T-cell (primary cell): ENCODE data around the gene VSIR. TPM values are rescaled to one million over a fixed set of nuclear protein-coding genes. Genes with fewer than 3 reads are reported as not detected.

Experiments used
- ATAC-seq, 4 experiments: fragments of 200-7000 bp in 3 of 4; fragments of 150-1000 bp in 1 of 4; cut with Tn5 transposase; replicated peaks in 1 of 4; 1 replicate in 3 of 4; 2 replicates in 1 of 4; pipeline ENCODE4 v1.10.0; 2021; ENCODE audit warnings: moderate library complexity in 3 of 4, mild to moderate bottlenecking in 2 of 4, moderate number of reproducible peaks in 1 of 4
- CTCF ChIA-PET, 2 donors: fragments of 300-600 bp; sonication (Branson Sonifier 250); formaldehyde crosslinking; loops; one replicate each; lab custom pipeline; 2022; ENCODE audit warnings: antibody characterized with exemption in 2 of 2; lab: Charles Lee
- POLR2A ChIA-PET, 2 donors: fragments of 300-600 bp; sonication (Branson Sonifier 250); formaldehyde crosslinking; loops; one replicate each; lab custom pipeline; 2022; ENCODE audit warnings: antibody characterized with exemption in 2 of 2; lab: Charles Lee
- DNase-seq, 35 experiments: peaks; one replicate each; pipeline versions ENCODE4 v3.0.0 to v3.0.0-alpha.2; 2013 to 2023
- H3K27ac ChIP-seq: one replicate; pipeline ENCODE4 v1.5.1; 2013; ENCODE audit warnings: low read length
- H3K27me3 ChIP-seq, 2 experiments: replicated peaks in 1 of 2; 1 replicate in 1 of 2; 2 replicates in 1 of 2; pipeline versions ENCODE4 v1.6.1 to v1.7.0; 2013; ENCODE audit warnings: low read length in 1 of 2, mixed read lengths in 1 of 2; ENCODE audit not compliant: control insufficient read depth in 2 of 2, insufficient read depth in 2 of 2; ENCODE audit errors: extremely low read depth in 1 of 2
- H3K36me3 ChIP-seq, 2 donors: 1 replicate in 1 of 2; 2 replicates in 1 of 2; pipeline versions ENCODE4 v1.6.1 to v1.7.0; 2013; ENCODE audit warnings: low read length in 1 of 2; ENCODE audit not compliant: control insufficient read depth in 2 of 2, insufficient read depth in 1 of 2; ENCODE audit errors: extremely low read depth in 1 of 2
- H3K4me1 ChIP-seq, 2 experiments: 1 replicate in 1 of 2; 2 replicates in 1 of 2; pipeline versions ENCODE4 v1.6.1 to v1.7.0; 2013; ENCODE audit warnings: low read length in 2 of 2, mixed read lengths in 1 of 2; ENCODE audit not compliant: insufficient read depth in 2 of 2, control insufficient read depth in 1 of 2; ENCODE audit errors: extremely low read depth in 1 of 2
- H3K4me3 ChIP-seq, 2 donors: 1 replicate in 1 of 2; 2 replicates in 1 of 2; pipeline versions ENCODE4 v1.5.1 to v1.7.0; 2013; ENCODE audit warnings: mild to moderate bottlenecking in 2 of 2, low read length in 1 of 2, moderate library complexity in 1 of 2; ENCODE audit not compliant: control insufficient read depth in 1 of 2; ENCODE audit errors: extremely low read depth in 1 of 2
- H3K9me3 ChIP-seq: 2 replicates; pipeline ENCODE4 v1.7.0; 2013
- H3K27ac Mint-ChIP-seq, 2 donors: one replicate each; pipeline ENCODE4 v1.8.0; 2020 to 2021; ENCODE audit warnings: mild to moderate bottlenecking in 2 of 2, mixed read lengths in 2 of 2
- H3K27me3 Mint-ChIP-seq, 2 donors: one replicate each; pipeline ENCODE4 v1.8.0; 2021 to 2022; ENCODE audit warnings: mixed read lengths in 2 of 2
- H3K36me3 Mint-ChIP-seq: one replicate; pipeline ENCODE4 v1.8.0; 2021; ENCODE audit warnings: mixed read lengths
- H3K4me1 Mint-ChIP-seq, 3 donors: one replicate each; pipeline ENCODE4 v1.8.0; 2020 to 2022; ENCODE audit warnings: mixed read lengths in 3 of 3, mild to moderate bottlenecking in 1 of 3
- H3K4me3 Mint-ChIP-seq, 3 donors: one replicate each; pipeline ENCODE4 v1.8.0; 2020 to 2022; ENCODE audit warnings: mild to moderate bottlenecking in 3 of 3, mixed read lengths in 3 of 3, moderate library complexity in 3 of 3
- H3K9me3 Mint-ChIP-seq, 3 donors: one replicate each; pipeline ENCODE4 v1.8.0; 2020 to 2022; ENCODE audit warnings: mixed read lengths in 3 of 3
- WGBS: methylation state at CpG from one replicate; pipeline ENCODE4 v1.1.5; 2013; ENCODE audit warnings: missing lambda C conversion rate; ENCODE audit not compliant: insufficient coverage; 5-methylcytosine and 5-hydroxymethylcytosine counted together
- total RNA-seq, 35 experiments: library from RNA in 6 of 35; stranded (reverse) in 6 of 35; fragments of 120-200 nt in 1 of 35; gene quantifications; one replicate each; pipeline versions ENCODE4 v1.2.1 to v1.2.4 and lab custom pipeline; 2013 to 2026

Gene VSIR
- total RNA-seq, 5 donors from 2014 or later (not counting 1 experiment from before 2014, with no cell fraction given) = 81.4 to 134 (median 98.3) TPM

DNA sequence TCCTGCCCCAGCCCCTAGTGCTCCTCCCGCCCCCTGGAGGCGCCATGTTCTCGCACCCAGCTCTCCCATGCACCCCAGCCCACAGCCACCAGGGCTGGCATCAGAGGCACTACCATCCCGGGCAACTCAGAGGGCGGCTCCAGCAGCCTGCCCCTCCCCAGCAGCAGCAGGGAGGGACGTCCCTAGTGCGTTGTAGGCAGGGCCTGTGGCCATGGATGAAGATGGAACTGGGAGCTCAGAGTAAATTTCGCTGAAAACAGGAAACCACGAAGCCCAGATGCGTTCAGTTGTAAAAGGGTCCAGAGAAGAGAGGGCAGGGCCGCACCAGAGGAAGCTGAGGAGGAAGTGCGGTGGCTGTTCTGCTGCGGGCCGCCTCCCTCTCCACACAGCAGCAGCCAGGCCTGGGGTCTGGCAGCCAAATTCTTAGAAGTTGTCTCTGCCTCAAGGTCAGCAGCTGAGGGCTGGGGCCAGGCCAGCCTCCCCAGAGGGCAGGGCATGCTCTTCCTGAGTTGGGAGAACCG is 24.6 kb downstream of the VSIR start:
- Histone ChIP-seq H3K27ac (peak overlapping the region; percentile 93), H3K9me3 (no peaks in the 10 kb centered on the region), H3K27me3 (no peaks in the 10 kb centered on the region), H3K4me3 (peak overlapping the region; percentile 3 to 8), H3K4me1 (peaks cover 87 to 100% of the 10 kb centered on the region in 2 experiments), H3K36me3 (peaks cover 9 to 43% of the 10 kb centered on the region in 2 donors)
- peaks cover 21% of the 10 kb centered on the region for H3K36me3 Mint-ChIP-seq
- ChIA-PET CTCF (interaction anchor here in 1 of 2 donors (1.0 to 1.5 kb wide), 10 partner anchors 9 to 430 kb away, joined by 3 to 9 read pairs (median 5); partner anchors contain the start of genes SLC29A3 and VSIR), POLR2A (interaction anchor here in 1 of 2 donors (0.6 to 1.0 kb wide), 3 partner anchors 9 to 98 kb away, joined by 3 to 8 read pairs (median 3); no protein-coding TSS in a partner anchor)
- peak overlapping the region; percentile 67 to 80 (median 71) for H3K4me3 Mint-ChIP-seq
- H3K9me3 Mint-ChIP-seq = no peaks in the 10 kb centered on the region
- 0% methylated on average over 8 of the region's 15 CpGs for WGBS
- DNase-seq (peak; percentile 62 to 93 (median 79)), ATAC-seq (peak; percentile 84 to 88 (median 84))
- no peaks in the 10 kb centered on the region for H3K27me3 Mint-ChIP-seq
- H3K4me1 Mint-ChIP-seq = peaks cover 92 to 97% (median 97%) of the 10 kb centered on the region in 3 donors
- peak overlapping the region; percentile 99 to 100 for H3K27ac Mint-ChIP-seq

DNA sequence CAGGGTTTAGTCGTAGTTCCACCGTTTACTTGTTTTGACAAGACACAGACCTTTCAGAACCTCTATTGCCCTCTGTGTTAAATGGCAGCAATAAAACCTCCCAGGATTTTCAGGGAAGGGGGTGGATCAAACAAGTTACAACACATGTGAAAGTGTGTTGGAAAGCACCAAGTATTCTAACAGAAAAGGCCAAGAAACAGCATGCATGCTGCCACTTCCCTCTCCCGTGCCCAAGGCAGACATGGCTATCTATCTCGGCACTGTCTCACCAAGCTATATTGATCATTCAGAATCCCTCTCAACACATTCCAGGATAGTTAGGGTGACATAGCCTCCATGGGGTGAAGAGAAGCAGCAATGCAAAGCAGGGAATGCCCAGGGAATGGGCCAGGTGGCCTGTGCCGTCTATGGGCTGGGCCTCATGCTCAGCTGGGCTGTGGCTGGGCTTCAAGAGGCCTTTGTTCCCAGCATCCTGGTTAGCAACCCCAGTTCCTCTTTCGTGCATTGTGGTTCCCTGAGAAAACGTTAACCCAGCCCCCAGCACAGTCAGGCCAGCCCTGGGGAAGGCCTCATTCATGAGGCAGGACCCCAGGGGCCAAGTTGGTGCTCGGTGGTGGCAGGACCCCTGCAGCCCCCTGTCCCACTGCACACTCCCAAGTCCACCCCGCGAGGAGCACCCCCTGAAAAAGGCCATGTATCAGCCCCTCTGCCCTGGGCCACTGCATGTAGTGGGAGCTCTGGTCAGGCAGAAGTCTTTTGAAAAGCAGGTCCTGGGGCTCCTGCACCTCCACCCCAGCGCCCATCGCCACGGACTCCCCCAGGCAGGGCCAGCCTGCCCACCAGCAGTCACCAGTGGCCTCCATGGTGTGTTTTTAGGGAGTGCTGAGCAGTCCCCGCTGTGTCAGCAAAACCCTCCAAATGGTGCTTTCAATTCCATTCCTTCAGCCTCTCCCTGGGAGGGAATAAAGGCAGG is 25.5 kb downstream of the VSIR start:
- ATAC-seq = no peak
- CTCF ChIA-PET = interaction anchor here in 1 of 2 donors (1.0 to 1.5 kb wide), 10 partner anchors 10 to 429 kb away, joined by 3 to 9 read pairs (median 5); partner anchors contain the start of genes SLC29A3 and VSIR

DNA sequence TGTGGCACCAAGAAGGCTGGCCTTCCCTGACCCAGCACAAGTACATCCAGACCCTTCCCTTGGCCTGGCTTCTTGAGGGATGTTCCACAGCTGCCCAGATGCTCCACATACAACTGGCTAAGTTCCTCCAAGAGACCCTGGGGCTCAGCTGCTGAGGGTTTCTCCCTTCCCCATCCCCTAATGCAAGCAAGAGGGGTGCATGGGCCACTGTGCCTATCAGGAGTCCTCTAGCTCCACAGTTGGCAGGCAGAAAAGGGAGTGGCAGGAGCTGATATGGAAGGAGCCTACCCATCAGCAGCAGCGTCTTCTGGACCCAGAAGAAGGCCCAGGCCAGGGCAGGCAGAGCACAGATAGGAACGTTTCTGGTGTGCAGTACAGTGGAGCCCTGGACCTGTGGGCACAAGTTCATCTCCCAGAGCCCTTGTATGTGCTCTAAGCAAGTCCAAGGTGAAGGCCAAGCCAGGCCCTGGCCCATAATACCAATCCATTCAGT is 26.2 kb downstream of the VSIR start:
- H3K4me3 ChIP-seq = no peak overlapping the region

More for the DNA sequence above, 25.5 kb downstream of the VSIR start:
- Mint-ChIP-seq H3K9me3 (no peaks in the 10 kb centered on the region), H3K4me3 (peak overlapping the region; percentile 67 to 80 (median 71)), H3K36me3 (peaks cover 18% of the 10 kb centered on the region), H3K4me1 (peaks cover 89 to 97% (median 97%) of the 10 kb centered on the region in 3 donors), H3K27ac (peak overlapping the region; percentile 99 to 100), H3K27me3 (no peaks in the 10 kb centered on the region)
- Histone ChIP-seq H3K27ac (peak overlapping the region; percentile 93), H3K27me3 (no peaks in the 10 kb centered on the region), H3K4me3 (peak overlapping the region in 1 of 2 donors; percentile 8), H3K4me1 (peaks cover 87 to 100% of the 10 kb centered on the region in 2 experiments), H3K36me3 (peaks cover 7 to 34% of the 10 kb centered on the region in 2 donors), H3K9me3 (no peaks in the 10 kb centered on the region)
- POLR2A ChIA-PET = interaction anchor here in 1 of 2 donors (0.6 to 1.0 kb wide), 3 partner anchors 10 to 97 kb away, joined by 3 to 8 read pairs (median 3); no protein-coding TSS in a partner anchor
- WGBS = 28% methylated on average over 4 of the region's 14 CpGs
- peak in 1 of 35 experiments; percentile 38 for DNase-seq

DNA sequence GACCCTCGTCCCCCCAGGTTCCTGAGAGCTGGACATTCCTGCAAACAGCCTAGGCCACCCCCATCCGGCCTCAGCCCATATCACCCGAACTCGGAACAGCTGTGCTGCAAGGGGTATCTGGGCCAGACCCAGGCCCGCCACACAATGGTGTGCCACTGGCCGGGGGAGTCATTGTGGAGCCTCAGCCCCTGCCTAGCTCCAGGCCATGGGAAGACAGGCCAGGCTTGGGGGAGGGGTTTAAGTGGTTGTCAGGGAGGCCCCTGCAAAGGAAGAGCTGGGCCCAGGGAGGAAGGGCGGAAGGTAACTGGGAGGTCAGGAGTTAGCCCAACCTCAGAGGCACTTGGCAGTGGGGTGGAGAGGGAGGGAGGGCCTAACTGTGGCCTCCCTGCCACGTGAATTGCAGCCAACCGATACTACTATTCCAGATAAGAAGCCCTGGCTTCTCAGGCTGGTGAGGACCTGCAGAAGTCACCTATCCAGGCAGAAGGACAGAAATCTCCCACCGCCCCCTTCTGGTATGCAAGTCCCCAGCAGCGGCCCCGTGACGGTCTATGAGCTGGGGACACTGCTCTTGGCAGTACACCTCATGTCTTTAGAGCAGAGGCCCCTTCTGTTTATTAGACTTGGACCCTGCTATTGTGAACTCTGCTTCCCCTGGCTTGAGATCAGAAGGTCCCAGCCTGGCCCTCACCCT is 26.8 kb downstream of the VSIR start:
- H3K36me3 ChIP-seq = peaks cover 6 to 21% of the 10 kb centered on the region in 2 donors
- H3K27me3 Mint-ChIP-seq = no peaks in the 10 kb centered on the region
- peak in 2 of 35 experiments; percentile 37 to 46 for DNase-seq
- peaks cover 89 to 97% (median 97%) of the 10 kb centered on the region in 3 donors for H3K4me1 Mint-ChIP-seq
- ChIA-PET CTCF (interaction anchor here in 1 of 2 donors (0.5 kb wide), 1 partner anchor 509 kb away, joined by 3 read pairs; no protein-coding TSS in a partner anchor), POLR2A (interaction anchor here in 1 of 2 donors (1.2 kb wide), 1 partner anchor 11 kb away, joined by 3 read pairs; no protein-coding TSS in a partner anchor)
- H3K4me1 ChIP-seq = peaks cover 86 to 100% of the 10 kb centered on the region in 2 experiments
- WGBS = 91% methylated on average over 11 of the region's 13 CpGs
- H3K27me3 ChIP-seq = no peaks in the 10 kb centered on the region
- H3K27ac Mint-ChIP-seq = peak overlapping the region; percentile 99 to 100
- peaks cover 11% of the 10 kb centered on the region for H3K36me3 Mint-ChIP-seq
- no peaks in the 10 kb centered on the region for H3K9me3 ChIP-seq
- peak overlapping the region; percentile 93 for H3K27ac ChIP-seq
- H3K4me3 ChIP-seq = no peak overlapping the region
- no peaks in the 10 kb centered on the region for H3K9me3 Mint-ChIP-seq
- ATAC-seq = no peak
- H3K4me3 Mint-ChIP-seq = peak overlapping the region in 1 of 3 donors; percentile 80

More for the DNA sequence above, 26.2 kb downstream of the VSIR start:
- Mint-ChIP-seq H3K27me3 (no peaks in the 10 kb centered on the region), H3K4me1 (peaks cover 89 to 97% (median 97%) of the 10 kb centered on the region in 3 donors), H3K9me3 (no peaks in the 10 kb centered on the region), H3K4me3 (peak overlapping the region in 2 of 3 donors; percentile 24 to 80), H3K27ac (peak overlapping the region; percentile 99 to 100), H3K36me3 (peaks cover 11% of the 10 kb centered on the region)
- Histone ChIP-seq H3K9me3 (no peaks in the 10 kb centered on the region), H3K4me1 (peaks cover 85 to 100% of the 10 kb centered on the region in 2 experiments), H3K27me3 (no peaks in the 10 kb centered on the region), H3K27ac (peak overlapping the region; percentile 93), H3K36me3 (peaks cover 6 to 26% of the 10 kb centered on the region in 2 donors)
- ATAC-seq (no peak), DNase-seq (no peak)
- POLR2A ChIA-PET = no interaction called here
- WGBS = no CpG with 5 or more reads among the region's 2 CpGs
- CTCF ChIA-PET = interaction anchor here in 1 of 2 donors (0.5 kb wide), 1 partner anchor 508 kb away, joined by 3 read pairs; no protein-coding TSS in a partner anchor

DNA sequence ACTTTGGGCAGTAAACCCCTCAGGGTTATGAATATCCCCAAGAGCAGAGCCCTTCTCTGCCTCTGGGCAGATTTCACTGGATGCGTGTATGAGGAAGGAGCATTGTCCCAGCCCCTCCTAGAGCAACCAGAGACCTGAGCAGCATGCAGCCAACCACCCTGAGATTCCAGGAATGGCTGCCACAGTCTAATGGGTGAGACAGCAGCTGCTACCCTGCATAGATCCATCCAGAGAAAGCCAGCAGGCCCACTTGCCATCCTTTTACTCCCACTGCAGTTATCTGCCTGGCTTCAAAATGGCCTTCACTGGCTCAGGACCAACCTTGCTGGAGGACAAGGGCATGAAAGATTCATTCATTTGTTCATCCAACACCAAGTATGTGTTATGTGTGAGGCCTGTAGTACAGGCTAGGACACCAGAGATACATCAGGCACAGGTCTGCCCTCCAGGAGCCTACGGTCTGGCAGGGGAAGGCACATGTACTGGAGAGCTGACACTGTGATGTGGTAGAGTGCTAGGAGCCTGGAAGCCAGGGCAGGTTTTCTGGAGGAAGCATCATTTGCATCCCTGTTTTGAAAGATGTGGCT is 27.6 kb downstream of the VSIR start:
- H3K36me3 ChIP-seq = peaks cover 2 to 15% of the 10 kb centered on the region in 2 donors
- ChIA-PET POLR2A (interaction anchor here in 1 of 2 donors (1.2 kb wide), 1 partner anchor 12 kb away, joined by 3 read pairs; no protein-coding TSS in a partner anchor), CTCF (no interaction called here)
- no peaks in the 10 kb centered on the region for H3K27me3 ChIP-seq
- 95% methylated on average over 2 of the region's 2 CpGs for WGBS
- Mint-ChIP-seq H3K4me1 (peaks cover 92 to 100% (median 99%) of the 10 kb centered on the region in 3 donors), H3K4me3 (peak overlapping the region in 1 of 3 donors; percentile 80), H3K27me3 (no peaks in the 10 kb centered on the region), H3K9me3 (no peaks in the 10 kb centered on the region), H3K27ac (peak overlapping the region; percentile 99 to 100), H3K36me3 (peaks cover 9% of the 10 kb centered on the region)
- DNase-seq = no peak
- H3K4me3 ChIP-seq = no peak overlapping the region
- H3K4me1 ChIP-seq = peaks cover 86 to 100% of the 10 kb centered on the region in 2 experiments
- H3K27ac ChIP-seq = peak overlapping the region; percentile 93
- H3K9me3 ChIP-seq = no peaks in the 10 kb centered on the region
- ATAC-seq = no peak
